B cell (primary cell): Measurements from ENCODE around the gene TCF12. TPM values are rescaled to one million over a fixed set of nuclear protein-coding genes. Genes with fewer than 3 reads are reported as not detected.

Experiments
- polyA plus RNA-seq: library from polyadenylated mRNA; depleted of rRNA; stranded (reverse); fragments of >200 nt; gene quantifications from 2 replicates; pipeline ENCODE4 v1.2.3, GENCODE V29; 2012
- small RNA-seq: library from RNA; depleted of rRNA; stranded (forward); fragments of <200 nt; gene quantifications from one replicate; pipeline ENCODE3, GENCODE V24; 2012; ENCODE audit warnings: low replicate concordance, low read depth; ENCODE audit not compliant: insufficient read length
- total RNA-seq, 2 donors: library from RNA; stranded (reverse); fragments of 120-200 nt in 1 of 2; gene quantifications; 1 replicate in 1 of 2; 2 replicates in 1 of 2; pipeline versions ENCODE4 v1.2.3 to v1.2.4, GENCODE V29; 2013 to 2022

The TCF12 gene
- total and polyA plus RNA-seq, 2 donors (not counting 1 experiment from before 2014, with no cell fraction given): 27.1 to 131 TPM

Small RNAs within 50 kb of the gene (small RNA-seq; reads per million reads assigned to genes)
- not detected for gene RF01210

Other genes with a start within 250 kb of the TCF12 start
- gene ZNF280D, start 185.1 kb upstream of the TCF12 start, total RNA-seq: 63.7 and 68.3 TPM in 2 replicates
- 14.7 and 15.1 TPM in 2 replicates for gene ZNF280D, start 185.1 kb upstream of the TCF12 start, polyA plus RNA-seq